CD4-positive, alpha-beta T cell (primary cell): ENCODE data around the gene GABRB1. TPM values are rescaled to one million over a fixed set of nuclear protein-coding genes. Genes with fewer than 3 reads are reported as not detected.

Experiments
- ATAC-seq: fragments of 200-7000 bp; cut with Tn5 transposase; one replicate; pipeline ENCODE4 v1.10.0; 2022; ENCODE audit warnings: mild to moderate bottlenecking; ENCODE audit not compliant: poor library complexity
- CTCF ChIA-PET: fragments of 350-600 bp; sonication (Branson Sonifier 250); formaldehyde crosslinking; loops from one replicate; lab custom pipeline; 2021; ENCODE audit warnings: antibody characterized with exemption, inconsistent platforms; lab: Charles Lee
- POLR2A ChIA-PET: fragments of 350-600 bp; sonication (Branson Sonifier 250); formaldehyde crosslinking; loops from one replicate; lab custom pipeline; 2021; ENCODE audit warnings: antibody characterized with exemption, inconsistent platforms; lab: Charles Lee
- DNase-seq, 14 experiments: peaks; one replicate each; pipeline ENCODE4 v3.0.0-alpha.2; 2013 to 2020; ENCODE audit warnings: mixed read lengths in 2 of 14
- H3K27ac ChIP-seq, 2 donors: one replicate each; pipeline versions ENCODE4 v1.5.1 to v1.7.0; 2013; ENCODE audit warnings: low read length in 2 of 2, low read depth in 1 of 2, mild to moderate bottlenecking in 1 of 2
- H3K27me3 ChIP-seq, 2 experiments: 1 replicate in 1 of 2; 2 replicates in 1 of 2; pipeline versions ENCODE4 v1.6.1 to v1.7.0; 2013; ENCODE audit warnings: low read length in 2 of 2, control low read depth in 1 of 2, mild to moderate bottlenecking in 1 of 2, moderate library complexity in 1 of 2; ENCODE audit not compliant: insufficient read depth in 2 of 2, control insufficient read depth in 1 of 2
- H3K36me3 ChIP-seq: one replicate; pipeline ENCODE4 v1.6.1; 2013; ENCODE audit warnings: low read length, control low read depth; ENCODE audit not compliant: insufficient read depth
- H3K4me1 ChIP-seq: one replicate; pipeline ENCODE4 v1.6.1; 2013; ENCODE audit warnings: low read length, control low read depth; ENCODE audit not compliant: insufficient read depth
- H3K4me3 ChIP-seq: one replicate; pipeline ENCODE4 v1.5.1; 2013; ENCODE audit warnings: mild to moderate bottlenecking, low read length, moderate library complexity
- H3K9me3 ChIP-seq, 2 experiments: 1 replicate in 1 of 2; 2 replicates in 1 of 2; pipeline versions ENCODE4 v1.6.1 to v1.7.0; 2013; ENCODE audit warnings: low read length in 2 of 2, mild to moderate bottlenecking in 2 of 2, control low read depth in 1 of 2, moderate library complexity in 1 of 2; ENCODE audit not compliant: control insufficient read depth in 1 of 2, insufficient read depth in 1 of 2
- H3K27ac Mint-ChIP-seq: one replicate; pipeline ENCODE4 v1.8.0; 2020; ENCODE audit warnings: mixed read lengths
- H3K27me3 Mint-ChIP-seq: one replicate; pipeline ENCODE4 v1.8.0; 2021; ENCODE audit warnings: mixed read lengths
- H3K36me3 Mint-ChIP-seq: one replicate; pipeline ENCODE4 v1.8.0; 2021; ENCODE audit warnings: low read depth, mixed read lengths
- H3K4me1 Mint-ChIP-seq: one replicate; pipeline ENCODE4 v1.8.0; 2021; ENCODE audit warnings: low read depth, mixed read lengths
- H3K4me3 Mint-ChIP-seq: one replicate; pipeline ENCODE4 v1.8.0; 2020; ENCODE audit warnings: mild to moderate bottlenecking, mixed read lengths
- H3K9me3 Mint-ChIP-seq: one replicate; pipeline ENCODE4 v1.8.0; 2020; ENCODE audit warnings: mixed read lengths
- CTCF ChIP-seq: fragments of 200-600 bp; IDR thresholded peaks from one replicate; pipeline ENCODE4 v1.8.0; 2022; ENCODE audit warnings: antibody characterized with exemption, mild to moderate bottlenecking
- intact Hi-C, 2 experiments: fragments of 100-400 bp; cut with DNase I in 1 of 2; cut with micrococcal nuclease in 1 of 2; formaldehyde crosslinking; loops; one replicate each; pipeline versions ENCODE4 v1.15.1 to v1.9.0; 2023 to 2025; cut with DNase I, micrococcal nuclease
- total RNA-seq, 174 experiments: library from RNA in 2 of 174; stranded (reverse) in 2 of 174; gene quantifications; one replicate each; pipeline ENCODE4 v1.2.3 and lab custom pipeline; 2021 to 2026

The GABRB1 gene
- total RNA-seq, 2 experiments from 2014 or later: not detected

GRCh38 chr4:47367761-47368160 is 336.4 kb downstream of the GABRB1 start:
- no peak overlapping the region for H3K4me3 Mint-ChIP-seq
- peaks cover 2% of the 10 kb centered on the region for H3K27me3 Mint-ChIP-seq
- H3K4me1 Mint-ChIP-seq: no peaks in the 10 kb centered on the region
- ATAC-seq (no peak), DNase-seq (no peak)
- Histone ChIP-seq H3K27me3 (no peaks in the 10 kb centered on the region), H3K4me3 (no peak overlapping the region), H3K27ac (no peak overlapping the region), H3K4me1 (no peaks in the 10 kb centered on the region), H3K9me3 (no peaks in the 10 kb centered on the region), H3K36me3 (no peaks in the 10 kb centered on the region)
- POLR2A ChIA-PET: no interaction called here
- H3K36me3 Mint-ChIP-seq: no peaks in the 10 kb centered on the region
- no peaks in the 10 kb centered on the region for H3K9me3 Mint-ChIP-seq
- no peak overlapping the region for H3K27ac Mint-ChIP-seq
- CTCF ChIA-PET: no interaction called here
- intact Hi-C loops: no loop called here
- TF ChIP-seq CTCF: no peak

GRCh38 chr4:47368211-47368610 is 336.8 kb downstream of the GABRB1 start:
- H3K27me3 Mint-ChIP-seq: peaks cover 7% of the 10 kb centered on the region
- intact Hi-C loops: no loop called here
- no peaks in the 10 kb centered on the region for H3K9me3 Mint-ChIP-seq
- DNase-seq: no peak
- Histone ChIP-seq H3K9me3 (no peaks in the 10 kb centered on the region), H3K4me3 (no peak overlapping the region), H3K4me1 (no peaks in the 10 kb centered on the region), H3K36me3 (no peaks in the 10 kb centered on the region), H3K27me3 (no peaks in the 10 kb centered on the region), H3K27ac (no peak overlapping the region)
- ChIA-PET POLR2A (no interaction called here), CTCF (no interaction called here)
- TF ChIP-seq CTCF: no peak
- no peak overlapping the region for H3K4me3 Mint-ChIP-seq
- no peaks in the 10 kb centered on the region for H3K4me1 Mint-ChIP-seq
- no peaks in the 10 kb centered on the region for H3K36me3 Mint-ChIP-seq
- ATAC-seq: no peak
- no peak overlapping the region for H3K27ac Mint-ChIP-seq

- H3K4me3 Mint-ChIP-seq: no peak overlapping the region
Observed at GRCh38 chr4:47372561-47372960, 341.2 kb downstream of the GABRB1 start.

More at GRCh38 chr4:47372561-47372960, 341.2 kb downstream of the GABRB1 start:
- H3K27ac Mint-ChIP-seq: no peak overlapping the region
- TF ChIP-seq CTCF: no peak
- H3K4me1 Mint-ChIP-seq: no peaks in the 10 kb centered on the region
- ChIA-PET CTCF (no interaction called here), POLR2A (no interaction called here)
- no peak for ATAC-seq
- H3K27me3 Mint-ChIP-seq: peaks cover 7% of the 10 kb centered on the region
- Histone ChIP-seq H3K27ac (no peak overlapping the region), H3K36me3 (no peaks in the 10 kb centered on the region), H3K4me1 (no peaks in the 10 kb centered on the region), H3K4me3 (no peak overlapping the region), H3K9me3 (no peaks in the 10 kb centered on the region), H3K27me3 (no peaks in the 10 kb centered on the region)
- no peaks in the 10 kb centered on the region for H3K9me3 Mint-ChIP-seq
- no peak for DNase-seq
- H3K36me3 Mint-ChIP-seq: no peaks in the 10 kb centered on the region
- intact Hi-C loops: no loop called here
